K562 (cell line): ENCODE data around the gene FAM53A. TPM values are rescaled to one million over a fixed set of nuclear protein-coding genes. Genes with fewer than 3 reads are reported as not detected.
A peak's percentile ranks its signal among the peaks of the same experiment; 100 is the strongest.

Experiments
- ADNP ChIP-seq: fragments of 200-800 bp; sonication (Bioruptor generic); IDR thresholded peaks from 2 replicates; pipeline ENCODE4 v1.6.1; 2016; ENCODE audit warnings: missing genetic modification characterization, missing compliant biosample characterization
- C11orf30 ChIP-seq: fragments of 450-650 bp; IDR thresholded peaks from 2 replicates; pipeline ENCODE4 v1.6.1; 2016; ENCODE audit warnings: low read depth, mild to moderate bottlenecking
- CC2D1A ChIP-seq: fragments of 450-650 bp; IDR thresholded peaks from 2 replicates; pipeline ENCODE4 v1.6.1; 2017; ENCODE audit warnings: mild to moderate bottlenecking
- ELF2 ChIP-seq: fragments of 250-450 bp; sonication (Bioruptor Pico); IDR thresholded peaks from 2 replicates; pipeline ENCODE4 v1.5.0; 2021; ENCODE audit warnings: mild to moderate bottlenecking
- FOSL1 ChIP-seq: fragments of 200-800 bp; sonication (Bioruptor generic); conservative IDR thresholded peaks from 2 replicates; pipeline ENCODE4 v1.6.1; 2016; ENCODE audit warnings: missing genetic modification characterization, missing compliant biosample characterization
- GABPB1 ChIP-seq: sonication (generic); formaldehyde crosslinking; IDR thresholded peaks from 2 replicates; pipeline ENCODE4 v1.8.0; 2022; ENCODE audit warnings: mild to moderate bottlenecking, missing genetic modification reagents
- GABPB2 ChIP-seq: fragments of 250-450 bp; sonication (Bioruptor Pico); conservative IDR thresholded peaks from 2 replicates; pipeline ENCODE4 v1.5.1; 2021; ENCODE audit warnings: mild to moderate bottlenecking
- HDAC6 ChIP-seq: IDR thresholded peaks from 2 replicates; pipeline ENCODE4 v1.6.1; 2012; ENCODE audit warnings: low read depth, mild to moderate bottlenecking, control low read depth, inconsistent platforms, low read length, moderate library complexity
- JUND ChIP-seq, 2 experiments: IDR thresholded peaks; 2 replicates in 1 of 2; 3 replicates in 1 of 2; pipeline ENCODE4 v1.6.1; 2011; ENCODE audit warnings: borderline replicate concordance in 2 of 2, low read depth in 2 of 2, low read length in 2 of 2, improper control_type of control experiment in 1 of 2, missing biosample characterization in 1 of 2, missing genetic modification characterization in 1 of 2, missing genetic modification reagents in 1 of 2
- RBM15 ChIP-seq: fragments of 200-400 bp; formaldehyde crosslinking; IDR thresholded peaks from 2 replicates; pipeline ENCODE4 v1.6.1; 2018; ENCODE audit warnings: mild to moderate bottlenecking, low read length, moderate library complexity; ENCODE audit not compliant: insufficient read depth
- RREB1 ChIP-seq: fragments of 250-450 bp; sonication (Bioruptor Pico); IDR thresholded peaks from 2 replicates; pipeline ENCODE4 v1.4.0; 2020
- U2AF1 ChIP-seq: fragments of 200-400 bp; formaldehyde crosslinking; optimal IDR thresholded peaks from 2 replicates; pipeline ENCODE3; 2017; ENCODE audit warnings: mild to moderate bottlenecking, low read depth, low read length, moderate library complexity
- ZBTB12 ChIP-seq: fragments of 250-450 bp; sonication (Bioruptor Pico); IDR thresholded peaks from 2 replicates; pipeline ENCODE4 v1.4.0; 2020
- polyA plus RNA-seq, 8 experiments: library from polyadenylated mRNA; depleted of rRNA in 4 of 8; stranded (reverse) in 5 of 8; unstranded in 3 of 8; fragments of >200 nt; fragmentation: Nextera tagmentation in 2 of 8; fragmentation: Illumina TruSeq in 1 of 8; extraction: Ambion mirVana in 2 of 8; extraction: Trizol in 1 of 8; gene quantifications; 2 replicates each; pipeline versions ENCODE4 v1.2.1 to v1.2.3, GENCODE V29; 2011 to 2014; ENCODE audit warnings: inconsistent platforms in 1 of 8, missing spikeins in 1 of 8
- total RNA-seq, 7 experiments: library from RNA; depleted of rRNA in 6 of 7; stranded (reverse); fragments of >200 nt in 6 of 7; fragmentation: Illumina TruSeq in 2 of 7; extraction: Trizol in 2 of 7; gene quantifications; 2 replicates each; pipeline versions ENCODE4 v1.2.1 to v1.2.3, GENCODE V29; 2011 to 2021; ENCODE audit warnings: low replicate concordance in 1 of 7
- TF ChIP-seq, protein P1 (sequence below): fragments of 450-650 bp; IDR thresholded peaks from 2 replicates; pipeline ENCODE4 v1.6.1; 2018; ENCODE audit warnings: mild to moderate bottlenecking, low read depth; ENCODE audit not compliant: partially characterized antibody
- TF ChIP-seq, protein P2 (sequence below), 2 experiments: fragments of 450-650 bp; conservative IDR thresholded peaks; 2 replicates each; pipeline ENCODE4 v1.6.1; 2017; ENCODE audit warnings: mild to moderate bottlenecking in 2 of 2, moderate library complexity in 2 of 2

The FAM53A gene
- total and polyA plus RNA-seq, 9 of the 15 experiments (the other 6 are each of a cell fraction or from before 2014, with no cell fraction given), result 0.53 to 2.7 (median 1.4) TPM; not detected in 2

- TF ChIP-seq GABPB1 (no peak), GABPB2 (CRISPR knock-in tag) (no peak), ADNP (tag) (no peak), JUND (IDR thresholded peaks at IDR 0.05; ENCODE audit: borderline replicate concordance, low read depth, low read length) (no peak), JUND (tag; IDR thresholded peaks at IDR 0.05; ENCODE audit: borderline replicate concordance, low read depth, low read length) (peak; percentile 46; the same call in 2 of the 3 replicates), ELF2 (CRISPR knock-in tag) (no peak), HDAC6 (no peak), C11orf30 (no peak; the same call in 1 of the 2 replicates), RREB1 (CRISPR knock-in tag) (no peak), U2AF1 (no peak), FOSL1 (tag) (peak; percentile 18; the same call in 1 of the 2 replicates), RBM15 (no peak), CC2D1A (no peak), ZBTB12 (no peak)
- TF ChIP-seq, protein P1, sequence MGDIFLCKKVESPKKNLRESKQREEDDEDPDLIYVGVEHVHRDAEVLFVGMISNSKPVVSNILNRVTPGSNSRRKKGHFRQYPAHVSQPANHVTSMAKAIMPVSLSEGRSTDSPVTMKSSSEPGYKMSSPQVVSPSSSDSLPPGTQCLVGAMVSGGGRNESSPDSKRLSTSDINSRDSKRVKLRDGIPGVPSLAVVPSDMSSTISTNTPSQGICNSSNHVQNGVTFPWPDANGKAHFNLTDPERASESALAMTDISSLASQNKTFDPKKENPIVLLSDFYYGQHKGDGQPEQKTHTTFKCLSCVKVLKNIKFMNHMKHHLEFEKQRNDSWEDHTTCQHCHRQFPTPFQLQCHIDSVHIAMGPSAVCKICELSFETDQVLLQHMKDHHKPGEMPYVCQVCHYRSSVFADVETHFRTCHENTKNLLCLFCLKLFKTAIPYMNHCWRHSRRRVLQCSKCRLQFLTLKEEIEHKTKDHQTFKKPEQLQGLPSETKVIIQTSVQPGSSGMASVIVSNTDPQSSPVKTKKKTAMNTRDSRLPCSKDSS, result no peak
- TF ChIP-seq, protein P2, sequence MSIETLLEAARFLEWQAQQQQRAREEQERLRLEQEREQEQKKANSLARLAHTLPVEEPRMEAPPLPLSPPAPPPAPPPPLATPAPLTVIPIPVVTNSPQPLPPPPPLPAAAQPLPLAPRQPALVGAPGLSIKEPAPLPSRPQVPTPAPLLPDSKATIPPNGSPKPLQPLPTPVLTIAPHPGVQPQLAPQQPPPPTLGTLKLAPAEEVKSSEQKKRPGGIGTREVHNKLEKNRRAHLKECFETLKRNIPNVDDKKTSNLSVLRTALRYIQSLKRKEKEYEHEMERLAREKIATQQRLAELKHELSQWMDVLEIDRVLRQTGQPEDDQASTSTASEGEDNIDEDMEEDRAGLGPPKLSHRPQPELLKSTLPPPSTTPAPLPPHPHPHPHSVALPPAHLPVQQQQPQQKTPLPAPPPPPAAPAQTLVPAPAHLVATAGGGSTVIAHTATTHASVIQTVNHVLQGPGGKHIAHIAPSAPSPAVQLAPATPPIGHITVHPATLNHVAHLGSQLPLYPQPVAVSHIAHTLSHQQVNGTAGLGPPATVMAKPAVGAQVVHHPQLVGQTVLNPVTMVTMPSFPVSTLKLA (conservative IDR thresholded peaks at IDR 0.05), result peak; percentile 53 to 77; a peak in 3 of 4 replicates
These were observed 51.7 kb downstream of the FAM53A start (continued) for GRCh38 chr4:1632109-1633104.
